GM19397 (cell line): ENCODE measurements around the gene ACSF3.
"Not testable (repeated sequence)": the region's sequence is repeated elsewhere in the genome, so short reads cannot be mapped to it uniquely, and the experiment has no call there.

Experiments used
- ATAC-seq: cut with Tn5 transposase; IDR thresholded peaks from one replicate; pipeline ENCODE4 v1.9.1; 2021; ENCODE audit warnings: mild to moderate bottlenecking, moderate library complexity; ENCODE audit not compliant: unreplicated experiment

Gene ACSF3

DNA sequence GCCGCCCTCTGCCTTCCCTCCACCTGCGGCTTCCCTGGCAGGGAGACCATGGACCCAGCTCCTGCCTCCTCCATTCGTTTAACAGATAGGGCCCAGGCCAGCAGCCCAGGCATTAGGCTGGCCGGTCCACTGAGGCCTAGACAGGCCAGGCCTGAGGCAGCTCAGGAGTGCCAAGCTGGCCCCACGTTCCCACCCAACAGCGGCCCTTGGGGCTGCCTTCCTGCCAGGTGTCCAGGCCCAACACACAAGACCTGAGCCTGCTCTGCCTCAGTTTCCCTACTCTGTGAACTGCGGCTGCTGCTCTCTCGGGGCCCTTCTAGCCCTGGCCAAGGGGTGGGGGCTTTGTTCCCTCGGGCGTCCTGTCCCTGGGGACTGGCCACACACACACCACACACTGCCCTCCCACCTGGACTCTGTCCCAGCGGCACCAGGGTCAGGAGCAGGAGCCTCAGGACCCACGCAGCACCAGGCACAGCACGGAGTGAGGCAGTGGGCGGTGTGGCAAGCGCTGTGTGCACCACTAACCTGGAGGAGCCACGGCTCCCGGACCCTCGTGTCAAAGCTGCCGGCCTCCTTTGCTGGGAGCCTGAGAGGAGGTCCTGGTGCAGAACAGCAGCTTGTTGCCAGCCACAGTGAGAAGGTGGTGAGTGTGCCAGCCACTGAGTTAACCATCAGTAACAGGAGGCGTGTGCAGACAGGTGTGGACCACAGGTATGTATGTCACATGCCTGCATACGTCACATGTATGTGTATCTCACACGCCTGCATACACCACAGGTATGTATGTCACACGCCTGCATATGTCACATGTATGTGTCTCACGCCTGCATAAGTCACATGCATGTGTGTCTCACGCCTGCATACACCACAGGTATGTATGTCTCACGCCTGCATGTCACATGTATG, 63.3 kb downstream of the ACSF3 start:
- ATAC-seq, result no peak

GRCh38 chr16:89157778-89158177, 64.1 kb downstream of the ACSF3 start:
- ATAC-seq, result no peak

DNA sequence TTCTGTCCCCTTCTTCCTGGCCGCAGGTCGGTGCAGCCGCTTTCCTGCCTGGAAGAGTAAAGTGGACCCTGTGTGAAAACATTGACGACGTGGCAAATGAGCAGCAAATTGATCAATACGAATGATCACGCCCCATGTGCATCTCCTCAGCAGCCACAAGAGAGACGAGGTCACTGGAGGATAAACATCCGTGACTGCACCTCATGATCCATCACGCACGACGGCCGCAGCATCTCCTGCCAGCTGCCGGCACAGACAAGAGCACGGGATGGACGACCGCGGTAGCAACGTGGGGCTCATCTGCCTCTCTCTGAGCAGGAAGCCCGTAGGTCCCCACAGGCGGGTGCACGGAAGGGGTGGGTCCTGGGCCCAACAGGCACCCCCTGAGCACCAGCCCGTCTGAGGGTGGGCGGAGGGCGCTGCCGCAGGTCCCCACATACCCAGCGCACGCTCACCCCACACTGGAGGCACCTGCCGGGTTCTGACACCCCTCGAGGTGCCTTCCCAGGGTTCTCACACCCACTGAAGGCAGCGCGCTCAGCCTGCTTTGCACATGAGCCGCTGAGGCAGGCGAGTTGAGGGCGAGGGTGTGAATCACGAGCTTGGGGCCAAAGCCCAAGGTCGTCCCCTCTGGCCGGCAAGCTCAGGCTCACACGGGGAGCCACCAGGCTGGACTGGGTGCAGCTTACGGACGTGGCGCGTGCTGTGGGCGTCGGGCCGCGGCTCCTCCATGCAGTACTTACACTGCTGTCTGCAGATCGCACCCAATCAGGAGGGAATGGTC, 65.6 kb downstream of the ACSF3 start:
- no peak for ATAC-seq

GRCh38 chr16:89159850-89160354, 66.2 kb downstream of the ACSF3 start:
- no peak for ATAC-seq

GRCh38 chr16:89160977-89161701, 67.5 kb downstream of the ACSF3 start:
- no peak for ATAC-seq

DNA sequence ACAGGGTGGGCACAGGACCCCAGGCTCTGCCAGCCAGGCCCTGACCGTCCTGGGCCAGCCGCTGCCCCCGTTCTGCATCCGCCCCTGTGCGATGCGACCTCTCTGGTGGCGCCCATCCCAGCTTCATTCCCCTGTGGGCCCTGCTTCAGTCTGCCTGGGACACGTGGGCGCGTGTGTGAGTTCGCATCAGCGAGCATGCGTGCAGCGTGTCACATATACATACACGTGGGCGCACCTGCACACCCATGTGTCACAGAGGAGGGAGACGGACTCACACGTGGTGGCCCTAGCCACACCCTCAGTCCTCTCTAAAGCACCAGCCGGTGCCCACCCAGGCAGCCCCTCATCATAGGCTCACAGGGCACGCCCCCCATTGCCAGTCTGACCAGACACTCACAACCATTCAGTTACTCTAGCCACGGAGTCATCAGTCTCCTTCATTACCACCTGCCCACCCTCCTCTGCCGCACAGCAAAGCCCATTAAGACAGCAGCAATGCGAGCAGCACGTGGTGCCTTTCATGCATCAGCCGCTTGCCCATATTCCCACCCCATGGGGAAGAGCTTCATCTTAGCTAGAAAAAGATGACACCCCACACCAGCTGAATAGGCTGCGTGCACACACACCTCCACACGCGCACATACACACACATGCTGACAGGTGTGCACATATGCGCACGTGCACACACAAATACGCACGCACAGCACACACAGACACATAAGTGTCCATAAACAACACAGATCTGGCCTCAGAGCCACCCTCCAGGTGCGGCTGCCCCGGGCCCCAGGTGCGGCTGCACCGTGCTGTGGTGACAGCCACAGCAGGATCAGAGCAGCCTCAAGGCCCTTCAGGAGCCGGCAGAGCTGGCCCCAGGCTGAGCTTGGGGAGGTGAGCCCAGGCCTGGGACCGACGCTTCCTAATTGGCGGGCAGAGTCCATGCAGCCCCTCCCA, 68.4 kb downstream of the ACSF3 start:
- ATAC-seq, result no peak

DNA sequence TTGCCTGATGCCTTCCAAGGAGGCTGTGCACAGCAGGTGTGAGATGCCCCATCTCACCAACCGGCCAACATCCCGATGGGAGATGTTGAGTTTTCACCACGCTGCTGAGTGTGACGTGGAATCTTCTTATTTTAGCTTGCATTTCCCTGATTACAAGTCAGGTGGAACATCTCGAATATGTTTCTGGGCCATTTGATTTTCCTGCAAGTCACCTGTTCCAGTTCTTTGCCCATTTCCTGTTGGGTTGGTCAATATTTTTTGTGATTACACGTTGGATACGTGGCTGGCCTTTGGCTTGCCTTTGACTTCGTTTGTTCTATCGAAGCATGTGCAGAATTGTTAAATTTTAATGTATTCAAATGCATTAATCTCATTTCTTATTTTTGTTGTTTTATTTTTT, 69.6 kb downstream of the ACSF3 start:
- no peak for ATAC-seq

GRCh38 chr16:89164436-89164835, 70.8 kb downstream of the ACSF3 start:
- ATAC-seq, result no peak

DNA sequence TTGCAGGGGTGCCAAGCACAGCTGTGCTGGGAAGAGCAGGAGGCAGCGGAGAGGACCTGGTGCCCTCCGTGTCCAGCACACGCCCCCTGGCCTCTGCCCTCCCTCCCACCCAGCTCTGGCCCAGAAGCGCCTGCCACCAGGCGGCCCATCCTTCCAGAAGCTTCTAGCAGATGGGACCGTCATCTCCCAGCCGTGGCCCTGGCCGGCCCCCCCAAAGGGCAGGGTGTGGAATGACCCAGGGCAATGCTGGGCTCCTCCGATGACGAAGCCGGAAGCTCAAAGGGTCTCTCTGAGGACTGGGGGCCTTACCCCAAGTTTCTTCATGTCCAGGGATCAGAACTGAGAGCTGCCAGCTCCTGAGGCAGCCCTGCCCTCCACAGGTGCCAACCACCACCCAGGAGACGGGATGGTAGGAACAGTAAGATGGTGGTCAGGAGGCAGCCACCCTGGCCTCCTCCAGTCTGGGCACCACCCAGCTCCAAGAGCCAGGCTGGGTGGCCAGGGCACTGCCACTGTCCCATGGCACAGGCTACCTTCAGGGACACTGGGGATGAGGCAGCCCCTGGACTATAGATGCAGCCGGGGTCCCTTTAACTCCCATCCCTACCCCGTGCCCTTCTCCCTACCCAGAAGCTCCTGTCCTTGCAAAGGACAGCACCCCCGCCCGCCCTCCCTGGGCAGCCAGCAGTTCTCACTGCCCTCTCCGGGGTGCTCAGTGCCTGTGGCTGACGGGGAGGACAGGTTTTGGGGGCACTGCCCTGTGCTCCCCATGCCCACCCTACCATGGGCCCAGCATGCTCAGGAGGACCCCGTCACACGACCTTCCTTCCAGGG, 71.4 kb downstream of the ACSF3 start:
- no peak for ATAC-seq

DNA sequence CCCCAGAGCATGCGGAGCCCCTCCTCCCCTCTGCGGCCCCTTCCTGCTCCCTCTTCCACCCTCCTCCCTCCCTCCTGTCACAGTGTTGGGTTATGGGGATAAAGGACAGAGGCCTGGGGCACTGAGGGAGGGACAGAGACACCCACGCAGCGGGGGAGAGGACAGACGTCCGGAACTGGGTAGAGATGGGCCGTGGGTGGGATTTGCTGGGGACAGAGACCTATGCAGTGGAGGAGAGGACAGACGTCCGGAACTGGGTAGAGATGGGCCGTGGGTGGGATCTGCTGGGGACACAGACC, 72.0 kb downstream of the ACSF3 start:
- ATAC-seq, result not testable (repeated sequence)

GRCh38 chr16:89166696-89167424, 73.2 kb downstream of the ACSF3 start:
- no peak for ATAC-seq

GRCh38 chr16:89167425-89167941, 73.8 kb downstream of the ACSF3 start:
- ATAC-seq, result no peak

DNA sequence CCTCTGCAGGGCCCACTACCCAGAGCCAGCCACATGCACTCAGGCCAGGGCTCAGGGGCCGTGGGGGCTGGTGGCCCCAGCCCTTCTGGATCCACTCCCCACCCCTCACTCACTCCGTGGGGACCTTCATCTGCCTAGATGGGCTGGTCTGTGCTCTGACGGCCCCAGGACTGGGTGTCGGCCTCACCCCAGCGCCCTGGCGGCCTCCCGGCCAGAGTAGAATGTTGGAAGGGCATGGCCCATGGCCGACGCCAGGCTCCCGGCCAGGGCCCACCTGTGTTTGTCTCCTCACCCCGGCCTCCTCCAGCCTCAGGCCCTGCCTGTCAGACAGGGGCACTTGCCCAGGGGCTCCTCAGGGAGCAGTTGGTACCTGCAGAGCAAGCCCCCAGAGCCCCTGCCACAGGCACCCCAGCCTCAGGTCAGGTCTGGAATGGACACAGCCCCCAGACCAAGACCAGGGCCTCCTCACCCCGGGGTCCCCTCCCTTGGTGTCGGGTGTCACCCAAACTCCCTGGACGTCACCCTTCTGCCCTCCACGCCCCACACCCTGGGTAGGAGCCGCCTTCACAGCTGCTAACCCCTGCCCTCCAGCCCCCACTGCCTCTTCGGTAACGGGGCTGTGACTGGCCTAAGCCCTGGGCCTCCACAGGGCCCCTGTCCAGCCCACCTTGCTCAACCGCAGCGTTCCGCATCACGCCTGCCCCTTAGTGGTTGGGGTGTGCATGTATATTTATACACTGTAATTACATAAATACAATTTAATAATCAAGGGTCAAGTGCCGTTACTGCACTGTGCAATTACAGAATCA, 74.9 kb downstream of the ACSF3 start:
- no peak for ATAC-seq

DNA sequence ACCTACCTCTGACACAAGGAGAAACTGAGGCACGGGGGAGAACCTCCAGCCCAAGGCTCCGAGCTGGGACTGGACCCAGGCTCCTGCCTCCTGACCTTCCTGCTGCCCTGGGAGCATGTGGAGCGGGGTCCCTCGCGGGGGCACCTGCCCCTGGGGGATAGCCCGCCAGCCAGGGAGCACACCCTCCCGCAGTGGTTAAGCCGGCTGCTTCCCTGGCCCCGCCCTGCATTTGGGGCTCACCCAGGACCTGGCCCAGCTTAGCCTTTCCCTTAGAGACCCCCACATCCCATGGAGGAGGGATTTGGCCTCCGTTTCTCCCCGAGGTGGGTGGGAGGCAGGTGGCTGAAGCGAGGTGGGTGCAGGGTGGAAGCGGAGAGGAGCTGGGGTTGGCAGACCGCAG, 76.1 kb downstream of the ACSF3 start:
- no peak for ATAC-seq

DNA sequence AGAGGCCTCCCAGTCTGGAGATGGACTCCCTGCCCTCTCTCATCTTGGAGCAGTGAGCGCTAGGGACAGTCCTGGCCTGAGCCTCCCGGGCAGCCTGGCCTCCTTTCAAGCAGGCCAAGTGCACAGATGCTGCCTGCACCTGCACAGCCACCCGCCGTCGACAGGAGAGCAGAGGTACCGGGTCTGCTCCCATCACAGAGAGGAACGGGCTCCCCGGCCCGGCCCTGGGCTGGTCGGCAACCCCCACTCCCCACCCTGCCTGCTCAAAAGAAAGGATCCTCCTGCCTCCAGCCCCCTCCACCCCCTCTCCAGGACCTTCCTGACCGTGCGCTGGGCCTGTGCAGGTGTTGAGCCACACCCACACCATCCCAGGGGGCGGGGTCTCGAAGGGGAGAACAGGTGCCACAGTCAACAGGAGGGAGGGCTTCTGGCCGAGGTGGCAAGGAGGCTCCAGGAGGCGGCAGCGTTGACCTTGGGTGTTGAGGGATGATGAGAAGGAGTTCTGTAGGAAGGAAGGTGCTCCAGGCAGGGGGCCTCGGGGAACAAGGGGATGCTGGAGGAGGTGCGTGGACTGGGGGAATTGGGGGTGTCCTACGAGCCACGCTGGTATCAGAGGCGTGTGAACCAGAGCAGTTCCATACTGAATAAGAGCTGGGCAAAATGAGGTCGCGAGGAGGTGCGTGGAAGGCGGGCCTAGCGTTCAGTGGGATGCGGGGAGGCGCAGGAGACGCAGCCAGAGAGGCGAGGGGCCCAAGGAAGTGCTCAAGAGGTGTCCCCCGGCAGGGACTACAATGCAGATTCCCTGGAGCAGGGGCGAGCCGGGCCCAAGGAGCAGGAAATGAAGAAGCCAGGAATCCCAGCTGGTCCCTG, 76.9 kb downstream of the ACSF3 start:
- ATAC-seq, result peak; percentile 3
